ENCODE results near the gene VASN.

The VASN gene

GRCh38 chr16:4385066-4385788 is 13.6 kb downstream of the VASN start:
- Histone ChIP-seq H3K27ac (ENCODE audit: low read length) (no peak overlapping the region), H3K79me2 (ENCODE audit: low read length) (peaks cover 3% of the 10 kb centered on the region; the same call in 1 of the 2 replicates), H3K36me3 (replicated peaks; ENCODE audit: insufficient read depth, low read length) (peaks cover 3% of the 10 kb centered on the region; the same call in 1 of the 2 replicates), H2AFZ (ENCODE audit: low read length) (no peak overlapping the region), H3K4me2 (ENCODE audit: low read depth, low read length) (no peak overlapping the region), H3K4me1 (ENCODE audit: low read length) (no peaks in the 10 kb centered on the region), H3K27me3 (replicated peaks; ENCODE audit: insufficient read depth, low read length) (no peaks in the 10 kb centered on the region), H3K9me2 (replicated peaks; ENCODE audit: insufficient read depth, low read length) (no peaks in the 10 kb centered on the region), H3K4me3 (ENCODE audit: low read length) (no peak overlapping the region), H3K9ac (ENCODE audit: low read length) (no peak overlapping the region), H3K9me3 (replicated peaks; ENCODE audit: insufficient read depth, low read length) (no peaks in the 10 kb centered on the region), H3F3A (ENCODE audit: insufficient read depth, low read length) (no peaks in the 10 kb centered on the region), H4K20me1 (ENCODE audit: insufficient read depth, low read length) (no peaks in the 10 kb centered on the region)
- no peak for TF ChIP-seq EZH2 (optimal IDR thresholded peaks at IDR 0.05; ENCODE audit: low read depth, low read length)
- TF ChIP-seq CTCF (IDR thresholded peaks at IDR 0.05; ENCODE audit: low read length), result no peak
- no peak for TF ChIP-seq EZH2phosphoT487 (IDR thresholded peaks at IDR 0.05; ENCODE audit: low read length)
- no peak for DNase-seq

- no peaks in the 10 kb centered on the region for H3K4me1 ChIP-seq (ENCODE audit: low read length)
- H3K4me3 ChIP-seq (ENCODE audit: low read length), result no peak overlapping the region
- H3K36me3 ChIP-seq (replicated peaks; ENCODE audit: insufficient read depth, low read length), result peaks cover 3% of the 10 kb centered on the region; the same call in 1 of the 2 replicates
- no peaks in the 10 kb centered on the region for H3F3A ChIP-seq (ENCODE audit: insufficient read depth, low read length)
- H2AFZ ChIP-seq (ENCODE audit: low read length), result no peak overlapping the region
- no peak overlapping the region for H3K4me2 ChIP-seq (ENCODE audit: low read depth, low read length)
- no peak overlapping the region for H3K27ac ChIP-seq (ENCODE audit: low read length)
- H3K27me3 ChIP-seq (replicated peaks; ENCODE audit: insufficient read depth, low read length), result no peaks in the 10 kb centered on the region
- no peaks in the 10 kb centered on the region for H3K9me3 ChIP-seq (replicated peaks; ENCODE audit: insufficient read depth, low read length)
- no peaks in the 10 kb centered on the region for H3K9me2 ChIP-seq (replicated peaks; ENCODE audit: insufficient read depth, low read length)
- peaks cover 3% of the 10 kb centered on the region; the same call in 1 of the 2 replicates for H3K79me2 ChIP-seq (ENCODE audit: low read length)
- no peaks in the 10 kb centered on the region for H4K20me1 ChIP-seq (ENCODE audit: insufficient read depth, low read length)
- TF ChIP-seq CTCF (IDR thresholded peaks at IDR 0.05; ENCODE audit: low read length) (no peak), EZH2phosphoT487 (IDR thresholded peaks at IDR 0.05; ENCODE audit: low read length) (no peak), EZH2 (optimal IDR thresholded peaks at IDR 0.05; ENCODE audit: low read depth, low read length) (no peak)
- H3K9ac ChIP-seq (ENCODE audit: low read length), result no peak overlapping the region
- no peak for DNase-seq
Measured at GRCh38 chr16:4385789-4386450, 14.3 kb downstream of the VASN start.

- Histone ChIP-seq H4K20me1 (ENCODE audit: insufficient read depth, low read length) (no peaks in the 10 kb centered on the region), H3K9me2 (replicated peaks; ENCODE audit: insufficient read depth, low read length) (no peaks in the 10 kb centered on the region), H3K9ac (ENCODE audit: low read length) (no peak overlapping the region), H2AFZ (ENCODE audit: low read length) (no peak overlapping the region), H3K4me1 (ENCODE audit: low read length) (no peaks in the 10 kb centered on the region), H3K27ac (ENCODE audit: low read length) (no peak overlapping the region), H3K79me2 (ENCODE audit: low read length) (peaks cover 3% of the 10 kb centered on the region; the same call in 1 of the 2 replicates), H3K4me2 (ENCODE audit: low read depth, low read length) (no peak overlapping the region), H3K4me3 (ENCODE audit: low read length) (no peak overlapping the region), H3K9me3 (replicated peaks; ENCODE audit: insufficient read depth, low read length) (no peaks in the 10 kb centered on the region), H3K36me3 (replicated peaks; ENCODE audit: insufficient read depth, low read length) (peaks cover 3% of the 10 kb centered on the region; the same call in 1 of the 2 replicates), H3F3A (ENCODE audit: insufficient read depth, low read length) (no peaks in the 10 kb centered on the region), H3K27me3 (replicated peaks; ENCODE audit: insufficient read depth, low read length) (no peaks in the 10 kb centered on the region)
- DNase-seq, result no peak
- TF ChIP-seq EZH2 (optimal IDR thresholded peaks at IDR 0.05; ENCODE audit: low read depth, low read length) (no peak), EZH2phosphoT487 (IDR thresholded peaks at IDR 0.05; ENCODE audit: low read length) (no peak), CTCF (IDR thresholded peaks at IDR 0.05; ENCODE audit: low read length) (no peak)
Measured at GRCh38 chr16:4386451-4386805, 14.8 kb downstream of the VASN start.
